ENCODE data around the gene C1orf116. TPM values are rescaled to one million over a fixed set of nuclear protein-coding genes. Genes with fewer than 3 reads are reported as not detected.

Gene C1orf116
- total and polyA plus RNA-seq, 7 experiments from 2014 or later = 0.11 to 0.15 TPM; not detected in 5

DNA sequence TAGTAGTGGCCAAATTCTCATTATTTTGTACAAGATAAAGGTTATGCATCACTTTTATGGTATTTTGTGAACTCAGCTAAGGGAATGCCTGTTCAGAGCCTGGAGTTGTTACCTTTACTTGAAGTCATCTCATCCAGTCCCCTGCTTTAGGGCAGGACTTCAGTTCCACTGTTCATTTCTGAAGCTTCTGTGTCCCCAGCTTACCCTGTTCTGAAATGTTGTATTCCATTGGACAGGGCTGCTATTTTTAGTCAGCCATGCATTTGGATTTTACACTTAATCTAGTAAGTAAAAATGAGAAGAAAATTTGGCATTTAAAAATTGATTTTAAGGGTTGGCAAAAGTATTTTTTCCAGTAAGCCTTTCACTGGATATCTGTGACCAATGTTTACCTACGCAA lies 44.5 kb upstream of the C1orf116 start:
- peaks cover 0 to 4% (median 4%) of the 10 kb centered on the region in 5 donors for H3K36me3 Mint-ChIP-seq
- CTCF ChIA-PET = no interaction called here
- H3K27ac ChIP-seq (ENCODE audit: low read depth, low read length) = no peak overlapping the region
- H3K27me3 Mint-ChIP-seq = peaks cover 0 to 48% (median 0%) of the 10 kb centered on the region in 5 donors
- no peaks in the 10 kb centered on the region for H3K27me3 ChIP-seq (ENCODE audit: control insufficient read depth in 2 of 2, insufficient read depth in 2 of 2, low read length in 2 of 2)
- ATAC-seq (no peak), DNase-seq (no peak)
- no peaks in the 10 kb centered on the region for H3K36me3 ChIP-seq (ENCODE audit: control insufficient read depth in 2 of 3, insufficient read depth in 3 of 3, low read length in 3 of 3)
- intact Hi-C loops (cut with micrococcal nuclease) = loop anchor here (1.0 to 5.0 kb wide), 10 partner anchors 27 to 443 kb away; partner anchors contain the start of gene FCMR (in 1 of the 2)
- H3K9me3 Mint-ChIP-seq = no peaks in the 10 kb centered on the region
- H3K4me3 Mint-ChIP-seq = no peak overlapping the region
- H3K27ac Mint-ChIP-seq = peak overlapping the region in 1 of 9 donors; percentile 5
- peaks cover 0 to 1% of the 10 kb centered on the region in 2 donors for H3K4me1 ChIP-seq (ENCODE audit: control insufficient read depth in 2 of 2, insufficient read depth in 2 of 2, low read length in 2 of 2)
- POLR2A ChIA-PET = interaction anchor here (1.1 kb wide), 1 partner anchor 27 kb away, joined by 5 read pairs; no protein-coding TSS in a partner anchor
- no peak overlapping the region for H3K4me3 ChIP-seq (ENCODE audit: low read length)
- H3K4me1 Mint-ChIP-seq = peaks cover under 1 to 21% (median 11%) of the 10 kb centered on the region in 7 donors
- no peaks in the 10 kb centered on the region for H3K9me3 ChIP-seq (ENCODE audit: control insufficient read depth in 2 of 3, low read length in 3 of 3)

GRCh38 chr1:207076181-207076955 lies 43.8 kb upstream of the C1orf116 start:
- no peaks in the 10 kb centered on the region for H3K9me3 Mint-ChIP-seq
- H3K4me3 Mint-ChIP-seq = no peak overlapping the region
- ATAC-seq (no peak), DNase-seq (no peak)
- H3K27ac Mint-ChIP-seq = peak overlapping the region in 1 of 9 donors; percentile 51
- POLR2A ChIA-PET = interaction anchor here (1.1 to 1.7 kb wide), 2 partner anchors 8 to 26 kb away, joined by 5 to 6 read pairs; no protein-coding TSS in a partner anchor
- H3K4me1 Mint-ChIP-seq = peaks cover 7 to 27% (median 17%) of the 10 kb centered on the region in 7 donors
- no peak overlapping the region for H3K27ac ChIP-seq (ENCODE audit: low read depth, low read length)
- H3K4me1 ChIP-seq (ENCODE audit: control insufficient read depth in 2 of 2, insufficient read depth in 2 of 2, low read length in 2 of 2) = peaks cover 6 to 8% of the 10 kb centered on the region in 2 donors
- no peaks in the 10 kb centered on the region for H3K36me3 ChIP-seq (ENCODE audit: control insufficient read depth in 2 of 3, insufficient read depth in 3 of 3, low read length in 3 of 3)
- H3K27me3 Mint-ChIP-seq = peaks cover 0 to 43% (median 0%) of the 10 kb centered on the region in 5 donors
- intact Hi-C loops (cut with micrococcal nuclease) = loop anchor here (2.0 to 5.0 kb wide), 7 partner anchors 34 to 422 kb away; partner anchors contain the start of gene FCMR (in 1 of the 2)
- H3K9me3 ChIP-seq (ENCODE audit: control insufficient read depth in 2 of 3, low read length in 3 of 3) = no peaks in the 10 kb centered on the region
- peaks cover 0 to 4% (median 4%) of the 10 kb centered on the region in 5 donors for H3K36me3 Mint-ChIP-seq
- H3K27me3 ChIP-seq (ENCODE audit: control insufficient read depth in 2 of 2, insufficient read depth in 2 of 2, low read length in 2 of 2) = no peaks in the 10 kb centered on the region
- H3K4me3 ChIP-seq (ENCODE audit: low read length) = no peak overlapping the region
- CTCF ChIA-PET = interaction anchor here (0.7 to 1.1 kb wide), 3 partner anchors 27 to 632 kb away, joined by 3 to 5 read pairs (median 3); no protein-coding TSS in a partner anchor

DNA sequence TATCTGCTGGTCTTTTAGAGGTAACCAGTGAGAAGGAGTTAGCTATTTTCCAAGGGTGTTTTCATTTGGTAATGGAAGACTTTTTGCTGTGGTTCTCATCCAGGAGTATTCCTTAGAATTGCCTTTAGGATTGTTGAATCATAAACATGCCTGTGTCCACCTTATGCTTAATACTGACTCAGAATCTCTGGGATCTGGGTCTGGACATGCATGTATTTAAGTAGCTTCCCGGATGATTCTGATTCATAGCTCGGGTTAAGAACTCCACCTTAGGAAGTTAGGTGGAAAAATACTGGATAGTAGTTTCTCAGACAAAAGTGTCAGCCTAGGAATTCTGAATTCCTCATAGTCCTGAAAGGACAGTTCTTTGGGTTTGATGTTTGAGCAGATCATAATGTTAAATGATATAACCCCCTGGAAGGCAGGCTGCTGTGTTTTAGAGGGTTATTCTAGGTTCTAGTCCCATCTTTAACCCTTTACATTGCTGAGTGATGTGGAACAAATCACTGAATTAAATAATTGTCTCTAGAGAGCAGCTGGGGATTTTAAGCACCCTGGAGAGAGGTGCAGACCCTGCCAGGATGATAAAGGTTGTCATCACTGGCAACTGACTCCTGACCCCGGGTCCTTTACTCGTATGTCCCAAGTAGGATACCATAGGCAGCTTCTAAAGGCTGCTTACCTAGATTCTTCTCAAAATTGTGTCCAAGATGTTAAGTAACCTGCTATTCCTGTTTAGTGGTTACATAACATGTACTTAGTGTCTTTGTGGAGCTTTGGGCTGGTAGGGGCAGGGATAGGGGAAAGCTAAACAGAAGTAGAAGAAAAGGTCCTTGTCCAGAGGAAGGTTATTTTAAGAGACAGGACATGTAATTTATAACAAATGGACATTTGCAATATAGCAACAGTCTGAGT lies 41.6 kb upstream of the C1orf116 start:
- ChIA-PET POLR2A (interaction anchor here (1.0 to 1.7 kb wide), 2 partner anchors 10 to 25 kb away, joined by 3 to 6 read pairs; no protein-coding TSS in a partner anchor), CTCF (interaction anchor here (0.8 to 2.8 kb wide), 5 partner anchors 15 to 426 kb away, joined by 3 to 9 read pairs (median 4); partner anchors contain the start of genes C4BPB, PFKFB2 and YOD1)
- no peaks in the 10 kb centered on the region for H3K9me3 ChIP-seq (ENCODE audit: control insufficient read depth in 2 of 3, low read length in 3 of 3)
- Mint-ChIP-seq H3K27ac (peak overlapping the region in 2 of 9 donors; percentile 15 to 72), H3K27me3 (peaks cover 0 to 34% (median 0%) of the 10 kb centered on the region in 5 donors), H3K4me1 (peaks cover 23 to 48% (median 39%) of the 10 kb centered on the region in 7 donors), H3K36me3 (peaks cover under 1 to 11% (median 4%) of the 10 kb centered on the region in 5 donors), H3K4me3 (no peak overlapping the region), H3K9me3 (no peaks in the 10 kb centered on the region)
- no peak overlapping the region for H3K4me3 ChIP-seq (ENCODE audit: low read length)
- intact Hi-C loops (cut with micrococcal nuclease) = no loop called here
- no peaks in the 10 kb centered on the region for H3K27me3 ChIP-seq (ENCODE audit: control insufficient read depth in 2 of 2, insufficient read depth in 2 of 2, low read length in 2 of 2)
- peaks cover 6 to 28% of the 10 kb centered on the region in 2 donors for H3K4me1 ChIP-seq (ENCODE audit: control insufficient read depth in 2 of 2, insufficient read depth in 2 of 2, low read length in 2 of 2)
- ATAC-seq = no peak
- H3K36me3 ChIP-seq (ENCODE audit: control insufficient read depth in 2 of 3, insufficient read depth in 3 of 3, low read length in 3 of 3) = no peaks in the 10 kb centered on the region
- DNase-seq = no peak
- no peak overlapping the region for H3K27ac ChIP-seq (ENCODE audit: low read depth, low read length)

- Mint-ChIP-seq H3K4me1 (peaks cover 26 to 47% (median 42%) of the 10 kb centered on the region in 7 donors), H3K36me3 (peaks cover 0 to 22% (median 11%) of the 10 kb centered on the region in 5 donors), H3K4me3 (peak overlapping the region in 3 of 10 donors; percentile 66 to 87 (median 71)), H3K27me3 (peaks cover 0 to 30% (median 0%) of the 10 kb centered on the region in 5 donors), H3K9me3 (no peaks in the 10 kb centered on the region), H3K27ac (peak overlapping the region in 5 of 9 donors; percentile 44 to 95 (median 70))
- ChIA-PET CTCF (interaction anchor here (2.0 kb wide), 1 partner anchor 22 kb away, joined by 8 read pairs; the partner anchor contains the start of gene YOD1), POLR2A (interaction anchor here (1.5 to 2.0 kb wide), 2 partner anchors 19 to 25 kb away, joined by 3 to 10 read pairs; partner anchors contain the start of gene PFKFB2)
- intact Hi-C loops (cut with micrococcal nuclease) = no loop called here
- ATAC-seq = no peak
- Histone ChIP-seq H3K27ac (ENCODE audit: low read depth, low read length) (no peak overlapping the region), H3K4me1 (ENCODE audit: control insufficient read depth in 2 of 2, insufficient read depth in 2 of 2, low read length in 2 of 2) (peaks cover 6 to 29% of the 10 kb centered on the region in 2 donors), H3K36me3 (ENCODE audit: control insufficient read depth in 2 of 3, insufficient read depth in 3 of 3, low read length in 3 of 3) (no peaks in the 10 kb centered on the region), H3K4me3 (ENCODE audit: low read length) (no peak overlapping the region), H3K9me3 (ENCODE audit: control insufficient read depth in 2 of 3, low read length in 3 of 3) (no peaks in the 10 kb centered on the region), H3K27me3 (ENCODE audit: control insufficient read depth in 2 of 2, insufficient read depth in 2 of 2, low read length in 2 of 2) (no peaks in the 10 kb centered on the region)
- DNase-seq = no peak
Measured at GRCh38 chr1:207072233-207072632, 39.7 kb upstream of the C1orf116 start.

DNA sequence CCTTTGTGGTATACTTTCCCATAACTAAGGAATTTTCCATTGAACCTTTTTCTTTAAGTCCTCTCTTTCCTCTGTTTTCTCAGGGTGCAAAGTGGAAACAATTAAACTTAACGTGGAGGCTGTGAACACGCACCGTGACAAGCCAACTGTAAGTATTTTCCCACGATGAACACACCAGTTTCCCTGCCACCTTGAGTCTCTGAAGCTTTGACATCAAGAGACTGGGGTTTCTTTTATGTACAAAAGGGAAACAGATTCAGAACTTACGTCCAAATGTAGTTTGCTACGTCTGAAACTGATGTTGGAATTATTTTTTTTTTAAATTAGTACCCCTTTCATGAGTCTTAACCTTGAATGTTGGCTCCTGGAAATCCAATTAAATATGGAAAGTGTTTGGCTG lies 38.9 kb upstream of the C1orf116 start:
- Mint-ChIP-seq H3K36me3 (peaks cover 0 to 26% (median 14%) of the 10 kb centered on the region in 5 donors), H3K9me3 (no peaks in the 10 kb centered on the region), H3K4me1 (peaks cover 26 to 47% (median 42%) of the 10 kb centered on the region in 7 donors), H3K27ac (peak overlapping the region in 8 of 9 donors; percentile 69 to 95 (median 71)), H3K4me3 (peak overlapping the region in 9 of 10 donors; percentile 64 to 87 (median 72)), H3K27me3 (peaks cover 0 to 25% (median 0%) of the 10 kb centered on the region in 5 donors)
- DNase-seq = peak in 7 of 9 donors; percentile 53 to 77 (median 64)
- no peaks in the 10 kb centered on the region for H3K36me3 ChIP-seq (ENCODE audit: control insufficient read depth in 2 of 3, insufficient read depth in 3 of 3, low read length in 3 of 3)
- intact Hi-C loops (cut with micrococcal nuclease) = loop anchor here in 1 of 2 donors (1.0 kb wide), 1 partner anchor 18 kb away; the partner anchor contains the start of gene PFKFB2
- CTCF ChIA-PET = interaction anchor here (0.7 to 2.6 kb wide), 7 partner anchors 12 to 333 kb away, joined by 3 to 9 read pairs (median 4); no protein-coding TSS in a partner anchor
- POLR2A ChIA-PET = interaction anchor here (0.6 to 2.0 kb wide), 6 partner anchors 19 to 337 kb away, joined by 3 to 10 read pairs (median 4); partner anchors contain the start of gene PFKFB2
- peaks cover 6 to 29% of the 10 kb centered on the region in 2 donors for H3K4me1 ChIP-seq (ENCODE audit: control insufficient read depth in 2 of 2, insufficient read depth in 2 of 2, low read length in 2 of 2)
- H3K4me3 ChIP-seq (ENCODE audit: low read length) = peak overlapping the region; percentile 11
- H3K9me3 ChIP-seq (ENCODE audit: control insufficient read depth in 2 of 3, low read length in 3 of 3) = no peaks in the 10 kb centered on the region
- ATAC-seq = peak; percentile 74
- H3K27me3 ChIP-seq (ENCODE audit: control insufficient read depth in 2 of 2, insufficient read depth in 2 of 2, low read length in 2 of 2) = no peaks in the 10 kb centered on the region
- H3K27ac ChIP-seq (ENCODE audit: low read depth, low read length) = peak overlapping the region; percentile 5

Data from naive thymus-derived CD4-positive, alpha-beta T cell (primary cell).